ENCODE data around the gene OPN1LW. TPM values are rescaled to one million over a fixed set of nuclear protein-coding genes. Genes with fewer than 3 reads are reported as not detected.
"Not testable (repeated sequence)": the region's sequence is repeated elsewhere in the genome, so short reads cannot be mapped to it uniquely, and the experiment has no call there.

The OPN1LW gene
- total RNA-seq, 1 experiment from 2014 or later = not detected

DNA sequence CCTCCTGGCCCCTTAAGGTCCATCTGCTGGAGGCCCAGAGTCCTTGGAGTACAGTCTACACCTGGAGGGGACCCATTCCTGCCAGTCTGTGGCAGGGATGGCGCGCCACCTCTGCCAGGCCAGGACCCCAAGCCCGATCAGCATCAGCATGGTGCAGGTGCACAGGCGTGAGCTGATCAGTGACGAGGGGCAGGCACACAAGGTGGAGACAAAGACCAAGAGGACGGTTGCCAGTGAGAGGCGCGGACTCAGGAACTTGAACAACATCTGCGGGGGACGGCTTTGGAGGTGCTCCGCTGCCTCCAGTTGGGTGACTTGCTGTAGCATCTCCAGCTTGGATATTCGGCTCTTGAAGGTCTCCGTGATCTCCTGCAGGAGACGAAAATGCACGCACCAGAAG is 15.3 kb downstream of the OPN1LW start:
- not testable (repeated sequence) for H2BK15ac ChIP-seq (ENCODE audit: low read depth, low read length); H3K9me3 Mint-ChIP-seq; H3K36me3 Mint-ChIP-seq (ENCODE audit: insufficient read depth in 1 of 3, low read depth in 3 of 3); H3K4me3 Mint-ChIP-seq; H3K4me1 Mint-ChIP-seq; H3K27me3 Mint-ChIP-seq (ENCODE audit: low read depth); H4K91ac ChIP-seq (ENCODE audit: insufficient read length, low read depth, low read length); H4K5ac ChIP-seq (ENCODE audit: insufficient read length, low read depth, low read length); H2BK20ac ChIP-seq (ENCODE audit: low read depth, low read length, poor library complexity, severe bottlenecking); H3K4me1 ChIP-seq (ENCODE audit: insufficient read depth, low read length); H4K20me1 ChIP-seq (ENCODE audit: control insufficient read depth, insufficient read depth, insufficient read length); H3K4me2 ChIP-seq (ENCODE audit: insufficient read depth, insufficient read length, low read length); H2BK12ac ChIP-seq (ENCODE audit: insufficient read length, low read depth, low read length); H4K8ac ChIP-seq (replicated peaks; ENCODE audit: insufficient read length, low read depth, low read length); H3K27me3 ChIP-seq (ENCODE audit: insufficient read depth, low read length); H2BK120ac ChIP-seq (ENCODE audit: low read depth, low read length, poor library complexity, severe bottlenecking); H3K56ac ChIP-seq (ENCODE audit: insufficient read length, low read depth, low read length); H3T11ph ChIP-seq (ENCODE audit: low read length); H3K27ac Mint-ChIP-seq; H2BK5ac ChIP-seq (ENCODE audit: insufficient read length, low read length); H3K18ac ChIP-seq (ENCODE audit: insufficient read length, low read depth, low read length); H3K23me2 ChIP-seq (ENCODE audit: insufficient read length, low read depth, low read length, poor library complexity, severe bottlenecking); H3K9me3 ChIP-seq (ENCODE audit: control insufficient read depth, low read depth, low read length); H2AFZ ChIP-seq (ENCODE audit: low read length); H2AK5ac ChIP-seq (ENCODE audit: insufficient read length, low read length); DNase-seq; H3K79me2 ChIP-seq (ENCODE audit: insufficient read depth, low read length); H3K23ac ChIP-seq (ENCODE audit: insufficient read length, low read depth, low read length); H3K9ac ChIP-seq (ENCODE audit: extremely low read depth, insufficient read length, low read length); H3K4ac ChIP-seq (ENCODE audit: low read depth, low read length); H3K79me1 ChIP-seq (ENCODE audit: insufficient read depth, low read depth, low read length, poor library complexity, severe bottlenecking); H3K14ac ChIP-seq (ENCODE audit: insufficient read depth, low read length); H3K27ac ChIP-seq (ENCODE audit: insufficient read length, low read depth, low read length)
- WGBS (ENCODE audit: extremely low coverage, insufficient read length, low lambda C conversion rate) = no CpG with 5 or more reads among the region's 15 CpGs

DNA sequence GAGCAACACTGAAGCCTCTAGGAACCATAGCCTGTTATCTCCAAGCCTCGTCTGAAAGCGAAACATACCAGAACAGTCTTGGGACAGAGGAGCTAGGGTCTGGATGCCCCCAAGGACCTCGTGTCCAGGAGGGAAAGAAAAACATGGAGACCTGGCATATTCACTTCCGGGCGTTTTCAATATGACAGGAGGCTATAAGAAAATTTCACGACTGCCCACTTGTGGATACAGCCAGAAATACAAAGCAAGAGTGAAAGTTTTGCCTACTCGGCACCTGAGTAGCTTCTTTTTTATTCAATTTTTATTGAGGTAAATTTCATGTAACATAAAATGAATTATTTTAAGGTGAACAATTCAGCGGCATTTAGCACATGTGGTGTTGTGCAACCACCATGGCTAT is 20.9 kb downstream of the OPN1LW start:
- not testable (repeated sequence) for H3K79me2 ChIP-seq (ENCODE audit: insufficient read depth, low read length); H2BK20ac ChIP-seq (ENCODE audit: low read depth, low read length, poor library complexity, severe bottlenecking); H3K27me3 Mint-ChIP-seq (ENCODE audit: low read depth); H3K79me1 ChIP-seq (ENCODE audit: insufficient read depth, low read depth, low read length, poor library complexity, severe bottlenecking); H4K8ac ChIP-seq (replicated peaks; ENCODE audit: insufficient read length, low read depth, low read length); H3K4ac ChIP-seq (ENCODE audit: low read depth, low read length); DNase-seq; H4K20me1 ChIP-seq (ENCODE audit: control insufficient read depth, insufficient read depth, insufficient read length); H2AK5ac ChIP-seq (ENCODE audit: insufficient read length, low read length); H2BK5ac ChIP-seq (ENCODE audit: insufficient read length, low read length); H3K9me3 ChIP-seq (ENCODE audit: control insufficient read depth, low read depth, low read length); H3K27ac ChIP-seq (ENCODE audit: insufficient read length, low read depth, low read length); H3K27ac Mint-ChIP-seq; H3K56ac ChIP-seq (ENCODE audit: insufficient read length, low read depth, low read length); H4K5ac ChIP-seq (ENCODE audit: insufficient read length, low read depth, low read length); H3T11ph ChIP-seq (ENCODE audit: low read length); H3K4me1 Mint-ChIP-seq; H3K9me3 Mint-ChIP-seq; H4K91ac ChIP-seq (ENCODE audit: insufficient read length, low read depth, low read length); H2BK15ac ChIP-seq (ENCODE audit: low read depth, low read length); H3K9ac ChIP-seq (ENCODE audit: extremely low read depth, insufficient read length, low read length); H2AFZ ChIP-seq (ENCODE audit: low read length); H2BK12ac ChIP-seq (ENCODE audit: insufficient read length, low read depth, low read length); H3K4me3 Mint-ChIP-seq; H3K27me3 ChIP-seq (ENCODE audit: insufficient read depth, low read length); H3K23me2 ChIP-seq (ENCODE audit: insufficient read length, low read depth, low read length, poor library complexity, severe bottlenecking); H3K4me1 ChIP-seq (ENCODE audit: insufficient read depth, low read length); H3K4me2 ChIP-seq (ENCODE audit: insufficient read depth, insufficient read length, low read length); H3K36me3 Mint-ChIP-seq (ENCODE audit: insufficient read depth in 1 of 3, low read depth in 3 of 3); H3K18ac ChIP-seq (ENCODE audit: insufficient read length, low read depth, low read length); H2BK120ac ChIP-seq (ENCODE audit: low read depth, low read length, poor library complexity, severe bottlenecking); H3K23ac ChIP-seq (ENCODE audit: insufficient read length, low read depth, low read length); H3K14ac ChIP-seq (ENCODE audit: insufficient read depth, low read length)
- no CpG with 5 or more reads among the region's 8 CpGs for WGBS (ENCODE audit: extremely low coverage, insufficient read length, low lambda C conversion rate)
